GM12878 (cell line): ENCODE results near the gene TXNL4A. TPM values are rescaled to one million over a fixed set of nuclear protein-coding genes. Genes with fewer than 3 reads are reported as not detected.

Experiments
- ATAC-seq: fragments of 200-7000 bp; cut with Tn5 transposase; 3 replicates; pipeline ENCODE4 v1.9.1; 2020; ENCODE audit warnings: mild to moderate bottlenecking, moderate library complexity
- BruUV-seq: library from RNA; stranded (reverse); fragments of 400-500 nt; replicated peaks from 2 replicates; lab custom pipeline; 2021; lab: Mats Ljungman, UMichigan
- CTCF ChIA-PET: fragments of 300-600 bp; sonication (Branson Sonifier 250); formaldehyde crosslinking; extraction: SDS; loops from one replicate; lab custom pipeline; 2021; ENCODE audit warnings: inconsistent platforms; lab: Yijun Ruan, JAX
- POLR2A ChIA-PET: fragments of 350-600 bp; formaldehyde crosslinking; extraction: SDS; loops from one replicate; lab custom pipeline; 2021; ENCODE audit warnings: inconsistent platforms; lab: Charles Lee
- RAD21 ChIA-PET: fragments of 300-600 bp; sonication (Branson Sonifier 250); formaldehyde crosslinking; loops from one replicate; lab custom pipeline; 2023; ENCODE audit warnings: antibody characterized with exemption; ENCODE audit not compliant: unreplicated experiment; lab: Charles Lee
- SMC1A ChIA-PET: fragments of 300-600 bp; sonication (Branson Sonifier 250); formaldehyde crosslinking; loops from one replicate; lab custom pipeline; 2023; ENCODE audit not compliant: unreplicated experiment, uncharacterized antibody; lab: Charles Lee
- DNase-seq: peaks from one replicate; pipeline ENCODE4 v3.0.0-alpha.2; 2011; ENCODE audit warnings: low read depth, low spot score
- FAIRE-seq: peaks from 3 replicates; lab custom pipeline; 2011; peaks lifted over from hg19 to GRCh38; lab: Jason Lieb, UNC
- H2AFZ ChIP-seq: 2 replicates; pipeline ENCODE4 v1.6.0; 2011; ENCODE audit warnings: low read depth, low read length, control low read depth; ENCODE audit not compliant: control insufficient read depth
- H3K27ac ChIP-seq: 2 replicates; pipeline ENCODE4 v1.5.1; 2011; ENCODE audit warnings: control low read depth; ENCODE audit not compliant: control insufficient read depth, insufficient read depth
- H3K27me3 ChIP-seq, 2 experiments: replicated peaks in 1 of 2; 2 replicates each; pipeline versions ENCODE4 v1.6.0 to v1.6.1; 2011; ENCODE audit warnings: low read length in 1 of 2; ENCODE audit not compliant: control insufficient read depth in 2 of 2, insufficient read depth in 2 of 2
- H3K36me3 ChIP-seq, 2 experiments: 2 replicates each; pipeline ENCODE4 v1.5.1; 2011; ENCODE audit warnings: low read length in 1 of 2; ENCODE audit not compliant: control insufficient read depth in 2 of 2, insufficient read depth in 2 of 2
- H3K4me1 ChIP-seq: 2 replicates; pipeline ENCODE4 v1.6.1; 2011; ENCODE audit warnings: mild to moderate bottlenecking, low read length, moderate library complexity, mixed read lengths; ENCODE audit not compliant: control insufficient read depth, insufficient read depth
- H3K4me2 ChIP-seq: 2 replicates; pipeline ENCODE4 v1.6.0; 2011; ENCODE audit warnings: control low read depth; ENCODE audit not compliant: control insufficient read depth, insufficient read depth
- H3K4me3 ChIP-seq: fragments of 200-600 bp; sonication (generic); 2 replicates; pipeline ENCODE4 v1.5.1; 2016
- H3K79me2 ChIP-seq: 2 replicates; pipeline ENCODE4 v1.6.0; 2011; ENCODE audit warnings: low read length; ENCODE audit not compliant: control insufficient read depth, insufficient read depth
- H3K9ac ChIP-seq: 2 replicates; pipeline ENCODE4 v1.8.0; 2011; ENCODE audit warnings: low read length, control low read depth, mixed read lengths; ENCODE audit not compliant: control insufficient read depth, insufficient read depth
- H3K9me3 ChIP-seq: replicated peaks from 3 replicates; pipeline ENCODE4 v1.5.1; 2011; ENCODE audit warnings: mild to moderate bottlenecking, low read length; ENCODE audit not compliant: control insufficient read depth, insufficient read depth
- H4K20me1 ChIP-seq: 2 replicates; pipeline ENCODE4 v1.6.0; 2011; ENCODE audit not compliant: control insufficient read depth, insufficient read depth
- BCL11A ChIP-seq: IDR thresholded peaks from 2 replicates; pipeline ENCODE4 v1.6.1; 2011; ENCODE audit warnings: low read depth, low read length
- CBX3 ChIP-seq: fragments of 200-600 bp; sonication (generic); IDR thresholded peaks from 2 replicates; pipeline ENCODE4 v1.6.1; 2016; ENCODE audit warnings: low read depth, borderline replicate concordance
- CEBPB ChIP-seq, 2 experiments: fragments of 150-350 bp in 1 of 2; IDR thresholded peaks; 2 replicates each; pipeline ENCODE4 v1.6.1; 2012 to 2014; ENCODE audit warnings: low read depth in 2 of 2, low read length in 2 of 2, borderline replicate concordance in 1 of 2, inconsistent platforms in 1 of 2
- CHD2 ChIP-seq: IDR thresholded peaks from 2 replicates; pipeline ENCODE4 v1.6.1; 2011; ENCODE audit warnings: low read depth, low read length, improper control_type of control experiment, borderline replicate concordance
- DPF2 ChIP-seq: fragments of 450-650 bp; IDR thresholded peaks from 2 replicates; pipeline ENCODE4 v1.6.1; 2017; ENCODE audit warnings: mild to moderate bottlenecking
- E4F1 ChIP-seq: fragments of 450-650 bp; IDR thresholded peaks from 2 replicates; pipeline ENCODE4 v1.6.1; 2018; ENCODE audit warnings: borderline replicate concordance, mild to moderate bottlenecking; ENCODE audit not compliant: partially characterized antibody
- HDAC6 ChIP-seq: fragments of 200-600 bp; sonication (generic); IDR thresholded peaks from one replicate; pipeline ENCODE4 v1.8.0; 2017; ENCODE audit warnings: antibody characterized with exemption; ENCODE audit not compliant: unreplicated experiment
- IKZF1 ChIP-seq: fragments of 450-650 bp; conservative IDR thresholded peaks from 2 replicates; pipeline ENCODE4 v1.6.1; 2017; ENCODE audit warnings: antibody characterized with exemption, mild to moderate bottlenecking
- IKZF2 ChIP-seq, 2 experiments: fragments of 450-650 bp; IDR thresholded peaks; 2 replicates each; pipeline ENCODE4 v1.6.1; 2017; ENCODE audit warnings: mild to moderate bottlenecking in 2 of 2, moderate library complexity in 2 of 2
- IRF4 ChIP-seq: IDR thresholded peaks from 2 replicates; pipeline ENCODE4 v1.6.1; 2011; ENCODE audit warnings: low read depth, low read length
- MEF2B ChIP-seq: fragments of 450-650 bp; IDR thresholded peaks from 2 replicates; pipeline ENCODE4 v1.6.1; 2018; ENCODE audit warnings: mild to moderate bottlenecking, moderate library complexity; ENCODE audit not compliant: partially characterized antibody, poor library complexity, severe bottlenecking
- MXI1 ChIP-seq: fragments of 150-350 bp; IDR thresholded peaks from 2 replicates; pipeline ENCODE4 v1.6.1; 2011; ENCODE audit warnings: low read depth, mild to moderate bottlenecking, inconsistent platforms, low read length, improper control_type of control experiment
- MYC ChIP-seq: IDR thresholded peaks from 2 replicates; pipeline ENCODE4 v1.6.1; 2011; ENCODE audit warnings: mild to moderate bottlenecking, low read length, moderate library complexity, inconsistent platforms; ENCODE audit not compliant: insufficient read depth, insufficient replicate concordance, insufficient read length, severe bottlenecking
- NBN ChIP-seq: fragments of 450-650 bp; IDR thresholded peaks from 2 replicates; pipeline ENCODE4 v1.6.1; 2016
- NKRF ChIP-seq: fragments of 450-650 bp; conservative IDR thresholded peaks from 2 replicates; pipeline ENCODE4 v1.6.1; 2017; ENCODE audit warnings: mild to moderate bottlenecking, moderate library complexity
- PAX5 ChIP-seq: IDR thresholded peaks from 2 replicates; pipeline ENCODE4 v1.6.1; 2011; ENCODE audit warnings: low read depth, low read length, borderline replicate concordance
- POLR2AphosphoS5 ChIP-seq: IDR thresholded peaks from 2 replicates; pipeline ENCODE4 v1.6.1; 2011; ENCODE audit warnings: mild to moderate bottlenecking, low read length, inconsistent platforms
- RBBP5 ChIP-seq: fragments of 200-600 bp; sonication (generic); conservative IDR thresholded peaks from 2 replicates; pipeline ENCODE4 v1.6.1; 2016
- SMC3 ChIP-seq: IDR thresholded peaks from 2 replicates; pipeline ENCODE4 v1.6.1; 2011; ENCODE audit warnings: low read length, improper control_type of control experiment, borderline replicate concordance
- TAF1 ChIP-seq: IDR thresholded peaks from 2 replicates; pipeline ENCODE4 v1.6.1; 2011; ENCODE audit warnings: mild to moderate bottlenecking, low read depth, low read length, borderline replicate concordance
- YY1 ChIP-seq: IDR thresholded peaks from 2 replicates; pipeline ENCODE4 v1.6.1; 2011; ENCODE audit warnings: low read depth, mild to moderate bottlenecking, low read length
- WGBS: methylation state at CpG from one replicate; pipeline ENCODE4 v1.1.6; 2016; ENCODE audit warnings: low lambda C conversion rate; ENCODE audit not compliant: insufficient replicate concordance, insufficient coverage; ENCODE audit errors: missing lambda C conversion rate; 5-methylcytosine and 5-hydroxymethylcytosine counted together
- in situ Hi-C: fragments of 300-500 bp; cut with MboI; formaldehyde crosslinking; loops from 9 replicates; pipeline ENCODE4 v1.14.3; 2018; ENCODE audit warnings: mixed read lengths
- intact Hi-C: fragments of 100-400 bp; cut with micrococcal nuclease; formaldehyde crosslinking; loops from one replicate; pipeline ENCODE4 v1.14.2; 2022; ENCODE audit not compliant: unreplicated experiment
- polyA plus RNA-seq, 11 experiments: library from polyadenylated mRNA; depleted of rRNA in 4 of 11; unstranded in 6 of 11; stranded (reverse) in 5 of 11; fragments of >200 nt; fragmentation: Nextera tagmentation in 4 of 11; fragmentation: Illumina TruSeq in 1 of 11; extraction: Ambion mirVana in 4 of 11; extraction: Trizol in 1 of 11; gene quantifications; 1 replicate in 1 of 11; 2 replicates in 10 of 11; pipeline versions ENCODE4 v1.2.1 to v1.2.3, GENCODE V29; 2011 to 2016; ENCODE audit warnings: inconsistent platforms in 2 of 11, missing spikeins in 2 of 11, low read depth in 1 of 11
- total RNA-seq, 4 experiments: library from RNA; depleted of rRNA in 3 of 4; stranded (reverse); fragments of >200 nt in 3 of 4; fragmentation: Illumina TruSeq in 1 of 4; extraction: Trizol in 1 of 4; gene quantifications; 2 replicates each; pipeline versions ENCODE4 v1.2.1 to v1.2.3, GENCODE V29; 2013 to 2021

TXNL4A gene
- total and polyA plus RNA-seq, 10 of the 15 experiments (the other 5 are each of a cell fraction or from before 2014, with no cell fraction given): 38.4 to 329 (median 128) TPM

DNA sequence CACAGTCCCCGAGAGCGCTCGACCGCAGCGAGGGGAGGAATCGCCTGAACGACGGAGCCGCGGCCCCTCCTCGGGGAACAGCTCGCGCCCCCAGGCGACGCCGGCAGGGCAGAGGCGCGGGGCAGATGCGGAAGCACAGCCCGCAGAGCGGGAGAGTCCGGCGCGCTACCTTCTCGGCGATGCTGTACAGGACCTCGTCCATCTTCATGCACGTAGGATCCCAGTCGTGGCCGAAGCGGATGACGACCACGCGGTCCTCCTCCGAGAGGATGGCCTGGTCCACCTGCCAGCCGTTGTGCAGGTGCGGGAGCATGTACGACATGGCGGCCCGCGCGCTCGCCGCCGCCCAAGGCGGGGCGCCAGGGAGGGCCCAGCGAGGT is 302 bp downstream of the TXNL4A start:
- CTCF ChIA-PET: interaction anchor here (0.8 to 1.7 kb wide), 7 partner anchors 8 to 166 kb away, joined by 3 to 9 read pairs (median 4); partner anchors contain the start of gene RBFA
- Histone ChIP-seq H4K20me1 (peaks cover 2% of the 10 kb centered on the region; the same call in 1 of the 2 replicates), H3K4me3 (peak overlapping the region; percentile 72), H3K79me2 (peaks cover 58% of the 10 kb centered on the region), H2AFZ (peak overlapping the region; percentile 58), H3K27ac (peak overlapping the region; percentile 67), H3K27me3 (no peaks in the 10 kb centered on the region), H3K4me1 (no peaks in the 10 kb centered on the region), H3K9me3 (no peaks in the 10 kb centered on the region), H3K36me3 (peaks cover 0 to 7% of the 10 kb centered on the region in 2 experiments; a peak in 3 of 4 replicates), H3K4me2 (peak overlapping the region; percentile 70), H3K9ac (peak overlapping the region; percentile 93)
- DNase-seq (no peak), FAIRE-seq (peak; percentile 44), ATAC-seq (peak; percentile 81)
- POLR2A ChIA-PET: interaction anchor here (0.9 to 1.5 kb wide), 3 partner anchors 11 to 44 kb away, joined by 3 read pairs; no protein-coding TSS in a partner anchor
- SMC1A ChIA-PET: interaction anchor here (1.1 to 2.2 kb wide), 4 partner anchors 15 to 591 kb away, joined by 3 to 13 read pairs (median 3); partner anchors contain the start of gene HSBP1L1
- in situ Hi-C loops: no loop called here
- BruUV-seq: no TSS peak
- intact Hi-C loops: loop anchor here (2.0 to 10.0 kb wide), 6 partner anchors 36 to 306 kb away; partner anchors contain the start of genes KCNG2, RBFA and SLC66A2
- RAD21 ChIA-PET: interaction anchor here (0.5 to 2.1 kb wide), 3 partner anchors 12 to 46 kb away, joined by 3 to 9 read pairs (median 3); partner anchors contain the start of genes HSBP1L1 and RBFA
- WGBS: under 1% methylated on average over 48 of the region's 48 CpGs
- TF ChIP-seq TAF1: peak; percentile 17; the same call in 1 of the 2 replicates
- TF ChIP-seq MEF2B: peak; percentile 38
- TF ChIP-seq POLR2AphosphoS5: peak; percentile 86
- TF ChIP-seq CHD2: peak; percentile 23; the same call in 1 of the 2 replicates
- TF ChIP-seq CEBPB (IDR thresholded peaks at IDR 0.05; ENCODE audit: borderline replicate concordance in 1 of 2, low read depth in 2 of 2, low read length in 2 of 2): no peak
- peak; percentile 20 to 35; a peak in 2 of 4 replicates for TF ChIP-seq IKZF2 (IDR thresholded peaks at IDR 0.05)
- TF ChIP-seq SMC3: peak; percentile 40; the same call in 1 of the 2 replicates
- 0 out of 2 replicates have a peak, but pooled peaks have one; percentile 24 for TF ChIP-seq BCL11A
- peak; percentile 71; the same call in 1 of the 2 replicates for TF ChIP-seq MXI1
- TF ChIP-seq IKZF1: peak; percentile 65; the same call in 1 of the 2 replicates
- TF ChIP-seq YY1: peak; percentile 60
- TF ChIP-seq IRF4: 0 out of 2 replicates have a peak, but pooled peaks have one; percentile 16
- 0 out of 2 replicates have a peak, but pooled peaks have one; percentile 44 for TF ChIP-seq RBBP5
- TF ChIP-seq HDAC6: no peak
- TF ChIP-seq E4F1: peak; percentile 30
- TF ChIP-seq DPF2: peak; percentile 69; the same call in 1 of the 2 replicates
- peak; percentile 61; the same call in 1 of the 2 replicates for TF ChIP-seq NKRF
- peak; percentile 85 for TF ChIP-seq MYC
- TF ChIP-seq NBN: 0 out of 2 replicates have a peak, but pooled peaks have one; percentile 27
- peak; percentile 47; the same call in 1 of the 2 replicates for TF ChIP-seq PAX5
- no peak for TF ChIP-seq CBX3
